Psoas muscle (tissue), 8 donors: ENCODE data around the gene DBF4B. TPM values are rescaled to one million over a fixed set of nuclear protein-coding genes. Genes with fewer than 3 reads are reported as not detected.
A peak's percentile ranks its signal among the peaks of the same experiment; 100 is the strongest.

Experiments used
- ATAC-seq, 4 donors: fragments of 200-7000 bp; cut with Tn5 transposase; one replicate each; pipeline ENCODE4 v1.9.1; 2020; ENCODE audit warnings: moderate library complexity in 3 of 4, mild to moderate bottlenecking in 2 of 4
- DNase-seq, 2 donors: peaks; one replicate each; pipeline ENCODE4 v3.0.0-alpha.2; 2020
- H3K27ac ChIP-seq: fragments of 200-600 bp; one replicate; pipeline ENCODE4 v1.8.0; 2022
- H3K27me3 ChIP-seq, 3 donors: fragments of 200-600 bp in 1 of 3; one replicate each; pipeline versions ENCODE4 v1.6.1 to v1.8.0; 2013 to 2022; ENCODE audit warnings: low read length in 2 of 3, mild to moderate bottlenecking in 2 of 3, moderate library complexity in 1 of 3; ENCODE audit not compliant: insufficient read depth in 3 of 3
- H3K36me3 ChIP-seq, 2 donors: fragments of 200-600 bp in 1 of 2; one replicate each; pipeline versions ENCODE4 v1.6.1 to v1.8.0; 2013 to 2022; ENCODE audit warnings: low read depth in 1 of 2, mild to moderate bottlenecking in 1 of 2, moderate library complexity in 1 of 2; ENCODE audit not compliant: insufficient read depth in 1 of 2
- H3K4me1 ChIP-seq: fragments of 200-600 bp; one replicate; pipeline ENCODE4 v1.8.0; 2022
- H3K4me3 ChIP-seq: fragments of 200-600 bp; one replicate; pipeline ENCODE4 v1.8.0; 2022; ENCODE audit warnings: mild to moderate bottlenecking
- H3K9me3 ChIP-seq: fragments of 200-600 bp; one replicate; pipeline ENCODE4 v1.8.0; 2022
- CTCF ChIP-seq: fragments of 200-600 bp; IDR thresholded peaks from one replicate; pipeline ENCODE4 v1.8.0; 2022; ENCODE audit warnings: antibody characterized with exemption
- WGBS, 3 donors: extraction: QIAGEN DNeasy Blood & Tissue Kit; methylation state at CpG; one replicate each; pipeline versions ENCODE4 v1.1.6 to v1.1.7; 2013; 5-methylcytosine and 5-hydroxymethylcytosine counted together
- intact Hi-C, 2 donors: fragments of 100-400 bp; cut with DNase I; formaldehyde crosslinking; loops; one replicate each; pipeline versions ENCODE4 v1.11.0 to v1.14.2; 2022
- polyA plus RNA-seq, 3 donors: library from polyadenylated mRNA; stranded (reverse); fragments of 200-250 nt; gene quantifications; one replicate each; pipeline ENCODE4 v1.2.3, GENCODE V29; 2013
- total RNA-seq, 4 donors: library from RNA; stranded (reverse); fragmentation: NEBNext Ultra II Directional in 2 of 4; extraction: Animal tissue kit (Norgen Biotek cat#: 25700) in 2 of 4; gene quantifications; one replicate each; pipeline versions ENCODE4 v1.2.1 to v1.2.4, GENCODE V29; 2021 to 2023
- donor health status: healthy with polysubstance abuse.
- donor health status: DM: no; HTN: no; CAD: no; lungs with moderate emphysema.
- donor health status: Bipolar disorder and iron deficiency.
- donor health status: healthy.
- donor health status: DM: yes; HTN: yes; CAD: no.
- donor health status: DM: no; HTN: no; CAD: no.
- donor health status: DM: no; HTN: no; CAD: no.
- donor health status: DM: yes; HTN: yes; CAD: no.

DBF4B gene
- total and polyA plus RNA-seq, 7 donors = 0.79 to 5.0 (median 3.2) TPM

GRCh38 chr17:44795421-44795820 is 87.0 kb downstream of the DBF4B start:
- intact Hi-C loops = loop anchor here in 1 of 2 donors (5.0 kb wide), 1 partner anchor 37 kb away; the partner anchor contains the start of gene GJC1

DNA sequence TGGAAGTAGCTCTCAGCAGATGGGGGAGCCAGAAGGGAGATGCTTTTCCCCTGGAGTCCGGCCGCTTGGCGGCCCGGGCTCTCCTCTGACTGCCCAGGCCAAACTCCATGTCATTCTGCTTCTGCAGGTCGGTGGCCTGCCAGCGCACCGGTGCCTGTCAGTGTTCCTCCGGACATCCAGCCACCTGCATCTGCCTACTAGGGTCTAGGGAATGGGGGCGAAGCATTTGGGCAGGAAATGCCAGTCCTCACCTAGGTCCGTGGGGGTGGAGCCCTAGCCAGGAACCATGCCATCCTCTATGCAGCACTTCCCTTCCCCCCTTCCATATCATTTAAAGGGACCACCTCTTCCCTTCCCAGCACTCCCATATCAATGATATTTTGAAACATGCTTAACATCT is 87.5 kb downstream of the DBF4B start:
- no peak for ATAC-seq
- TF ChIP-seq CTCF = no peak
- no peaks in the 10 kb centered on the region for H3K36me3 ChIP-seq
- peaks cover 10% of the 10 kb centered on the region for H3K4me1 ChIP-seq
- no peak overlapping the region for H3K4me3 ChIP-seq
- H3K9me3 ChIP-seq = no peaks in the 10 kb centered on the region
- H3K27ac ChIP-seq = peak overlapping the region; percentile 65
- WGBS, 3 donors = 67 to 83% (median 78%) methylated on average over 10 of the region's 10 CpGs
- no peak for DNase-seq
- no peaks in the 10 kb centered on the region for H3K27me3 ChIP-seq
- intact Hi-C loops = loop anchor here in 1 of 2 donors (5.0 kb wide), 1 partner anchor 36 kb away; the partner anchor contains the start of gene GJC1

More at GRCh38 chr17:44795421-44795820, 87.0 kb downstream of the DBF4B start:
- H3K36me3 ChIP-seq = no peaks in the 10 kb centered on the region
- H3K9me3 ChIP-seq = no peaks in the 10 kb centered on the region
- no peak overlapping the region for H3K4me3 ChIP-seq
- no peak for ATAC-seq
- H3K4me1 ChIP-seq = peaks cover 10% of the 10 kb centered on the region
- WGBS, 3 donors = 77 to 89% (median 78%) methylated on average over 9 of the region's 9 CpGs
- H3K27me3 ChIP-seq = no peaks in the 10 kb centered on the region
- no peak for TF ChIP-seq CTCF
- no peak for DNase-seq
- peak overlapping the region; percentile 65 for H3K27ac ChIP-seq

DNA sequence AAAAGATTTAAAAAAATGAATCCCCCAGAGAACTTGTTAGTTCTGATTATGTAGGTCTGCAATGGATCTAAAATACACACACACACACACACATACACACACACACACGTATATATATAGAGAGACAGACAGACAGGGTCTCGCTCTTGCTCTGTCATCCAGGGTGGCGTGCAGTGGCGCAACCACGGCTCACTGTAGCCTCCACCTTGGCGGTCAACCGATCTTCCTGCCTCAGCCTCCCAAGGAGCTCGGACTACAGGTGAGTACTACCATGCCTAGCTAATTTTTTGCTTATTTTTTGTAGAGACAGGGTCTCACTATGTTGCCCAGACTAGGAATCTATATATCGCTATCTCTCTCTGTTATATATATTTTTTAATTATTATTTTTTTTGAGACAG is 88.3 kb downstream of the DBF4B start:
- Histone ChIP-seq H3K9me3 (no peaks in the 10 kb centered on the region), H3K27ac (no peak overlapping the region), H3K4me3 (no peak overlapping the region), H3K4me1 (peaks cover 10% of the 10 kb centered on the region), H3K36me3 (no peaks in the 10 kb centered on the region), H3K27me3 (no peaks in the 10 kb centered on the region)
- TF ChIP-seq CTCF = no peak
- ATAC-seq = no peak
- intact Hi-C loops = loop anchor here in 1 of 2 donors (5.0 kb wide), 1 partner anchor 36 kb away; the partner anchor contains the start of gene GJC1
- no peak for DNase-seq
- 92 to 95% (median 93%) methylated on average over 9 of the region's 9 CpGs for WGBS, 3 donors

DNA sequence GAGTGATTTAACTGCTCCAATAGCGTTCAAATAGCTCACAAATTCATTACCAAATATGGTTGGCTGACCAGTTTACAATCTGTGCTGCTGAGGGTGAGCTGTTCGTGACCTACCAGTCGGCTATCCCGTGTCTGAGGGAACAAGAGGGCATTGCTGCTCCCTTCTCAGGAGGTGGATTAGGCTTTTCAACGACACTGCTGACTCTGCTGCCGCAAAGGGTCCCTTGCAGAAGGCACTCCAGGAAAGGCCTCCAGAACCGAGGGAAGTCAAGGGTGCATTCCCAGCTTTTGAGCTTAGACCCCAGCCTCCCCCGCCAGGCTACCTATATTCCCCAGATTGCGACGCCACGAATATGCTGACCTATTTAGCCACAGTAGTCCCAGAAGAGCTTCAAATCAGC is 89.3 kb downstream of the DBF4B start:
- no peaks in the 10 kb centered on the region for H3K9me3 ChIP-seq
- peaks cover 10% of the 10 kb centered on the region for H3K4me1 ChIP-seq
- H3K27me3 ChIP-seq = no peaks in the 10 kb centered on the region
- no peak for TF ChIP-seq CTCF
- intact Hi-C loops = loop anchor here in 1 of 2 donors (5.0 kb wide), 1 partner anchor 34 kb away; the partner anchor contains the start of gene GJC1
- no peak for DNase-seq
- ATAC-seq = no peak
- 82 to 85% (median 84%) methylated on average over 11 of the region's 11 CpGs for WGBS, 3 donors
- peak overlapping the region; percentile 36 for H3K27ac ChIP-seq
- no peaks in the 10 kb centered on the region for H3K36me3 ChIP-seq
- no peak overlapping the region for H3K4me3 ChIP-seq

- intact Hi-C loops = loop anchor here in 1 of 2 donors (5.0 kb wide), 1 partner anchor 34 kb away; the partner anchor contains the start of gene GJC1
- no peak for ATAC-seq
- 74 to 85% (median 78%) methylated on average over 2 of the region's 2 CpGs for WGBS, 3 donors
- H3K9me3 ChIP-seq = no peaks in the 10 kb centered on the region
- H3K36me3 ChIP-seq = no peaks in the 10 kb centered on the region
- peaks cover 10% of the 10 kb centered on the region for H3K4me1 ChIP-seq
- no peak overlapping the region for H3K4me3 ChIP-seq
- no peak for DNase-seq
- no peaks in the 10 kb centered on the region for H3K27me3 ChIP-seq
- no peak for TF ChIP-seq CTCF
- peak overlapping the region; percentile 36 for H3K27ac ChIP-seq
Measured at GRCh38 chr17:44798356-44798755, 89.9 kb downstream of the DBF4B start.
